PC-3 (cell line): ENCODE measurements around the gene BLACAT1. TPM values are rescaled to one million over a fixed set of nuclear protein-coding genes. Genes with fewer than 3 reads are reported as not detected.

Experiments used
- ATAC-seq: fragments of 200-7000 bp; cut with Tn5 transposase; 2 replicates; pipeline ENCODE4 v1.9.1; 2020; ENCODE audit warnings: mild to moderate bottlenecking, moderate library complexity
- BruUV-seq: library from RNA; stranded (reverse); fragments of 400-500 nt; replicated peaks from 2 replicates; lab custom pipeline; 2021; lab: Mats Ljungman, UMichigan
- CTCF ChIA-PET: fragments of 300-600 bp; sonication (Branson Sonifier 250); formaldehyde crosslinking; loops from one replicate; lab custom pipeline; 2022; ENCODE audit warnings: antibody characterized with exemption; lab: Charles Lee
- POLR2A ChIA-PET: fragments of 300-600 bp; sonication (Branson Sonifier 250); formaldehyde crosslinking; loops from one replicate; lab custom pipeline; 2022; ENCODE audit warnings: antibody characterized with exemption; ENCODE audit not compliant: unreplicated experiment; lab: Charles Lee
- DNase-seq: peaks from one replicate; pipeline ENCODE4 v3.0.0-alpha.2; 2015
- H2AFZ ChIP-seq: fragments of 300-600 bp; sonication (generic); 2 replicates; pipeline ENCODE4 v1.6.0; 2016; ENCODE audit warnings: antibody characterized with exemption, low read length
- H3F3A ChIP-seq: fragments of 300-600 bp; sonication (generic); one replicate; pipeline ENCODE4 v1.6.0; 2017; ENCODE audit warnings: antibody characterized with exemption, low read length, control low read depth, mild to moderate bottlenecking; ENCODE audit not compliant: unreplicated experiment
- H3K27ac ChIP-seq: fragments of 300-600 bp; sonication (generic); 2 replicates; pipeline ENCODE4 v1.5.1; 2016; ENCODE audit warnings: mild to moderate bottlenecking, low read length
- H3K27me3 ChIP-seq: fragments of 300-600 bp; sonication (generic); 2 replicates; pipeline ENCODE4 v1.6.1; 2016; ENCODE audit warnings: low read length, mixed read lengths
- H3K36me3 ChIP-seq: fragments of 300-600 bp; sonication (generic); 2 replicates; pipeline ENCODE4 v1.6.1; 2016; ENCODE audit warnings: low read depth, mixed run types, low read length, mixed read lengths
- H3K4me1 ChIP-seq: fragments of 300-600 bp; sonication (generic); 2 replicates; pipeline ENCODE4 v1.5.1; 2016; ENCODE audit warnings: low read length; ENCODE audit not compliant: insufficient read depth
- H3K4me2 ChIP-seq: fragments of 300-600 bp; sonication (generic); 2 replicates; pipeline ENCODE4 v1.6.0; 2016; ENCODE audit warnings: low read length
- H3K4me3 ChIP-seq: fragments of 300-600 bp; sonication (generic); 2 replicates; pipeline ENCODE4 v1.5.1; 2016; ENCODE audit warnings: mild to moderate bottlenecking, low read length, mixed read lengths
- H3K79me2 ChIP-seq: fragments of 300-600 bp; sonication (generic); 2 replicates; pipeline ENCODE4 v1.6.1; 2017; ENCODE audit warnings: low read length, mixed read lengths
- H3K9ac ChIP-seq: fragments of 300-600 bp; sonication (generic); 2 replicates; pipeline ENCODE4 v1.6.0; 2016; ENCODE audit warnings: mild to moderate bottlenecking, low read length
- H3K9me2 ChIP-seq: fragments of 300-600 bp; sonication (generic); replicated peaks from 2 replicates; pipeline ENCODE4 v1.6.1; 2016; ENCODE audit warnings: mixed run types, low read length, mixed read lengths
- H3K9me3 ChIP-seq: fragments of 300-600 bp; sonication (generic); 2 replicates; pipeline ENCODE4 v1.6.1; 2016; ENCODE audit warnings: low read length, mixed read lengths
- H4K20me1 ChIP-seq: fragments of 300-600 bp; sonication (generic); 2 replicates; pipeline ENCODE4 v1.6.1; 2016; ENCODE audit warnings: low read length, mixed read lengths
- CTCF ChIP-seq: fragments of 300-600 bp; sonication (generic); conservative IDR thresholded peaks from 2 replicates; pipeline ENCODE4 v1.5.1; 2017; ENCODE audit warnings: antibody characterized with exemption, low read depth, mild to moderate bottlenecking, low read length
- EZH2 ChIP-seq: fragments of 300-600 bp; sonication (generic); IDR thresholded peaks from one replicate; pipeline ENCODE4 v1.6.1; 2017; ENCODE audit warnings: antibody characterized with exemption, mild to moderate bottlenecking, low read length; ENCODE audit not compliant: unreplicated experiment
- EZH2phosphoT487 ChIP-seq: fragments of 300-600 bp; sonication (generic); IDR thresholded peaks from 2 replicates; pipeline ENCODE4 v1.6.1; 2018; ENCODE audit warnings: mild to moderate bottlenecking, antibody characterized with exemption, low read length, borderline replicate concordance
- intact Hi-C: fragments of 100-400 bp; cut with micrococcal nuclease; formaldehyde crosslinking; loops from 2 replicates; pipeline ENCODE4 v1.9.0; 2023
- total RNA-seq: library from RNA; depleted of rRNA; stranded (reverse); fragments of >200 nt; gene quantifications from 2 replicates; pipeline ENCODE4 v1.2.3, GENCODE V29; 2014

BLACAT1 gene
- total RNA-seq, 1 experiment from 2014 or later = 1.5 TPM

- Histone ChIP-seq H3K9me3 (no peaks in the 10 kb centered on the region), H3K4me3 (peak within 1 kb of the TSS; percentile 69), H4K20me1 (no peaks in the 10 kb centered on the region), H2AFZ (peak within 1 kb of the TSS; percentile 95), H3K9ac (peak within 1 kb of the TSS; percentile 40), H3K4me2 (peak within 1 kb of the TSS; percentile 90), H3K27ac (no peak within 1 kb of the TSS), H3K36me3 (no peaks in the 10 kb centered on the region), H3K9me2 (no peaks in the 10 kb centered on the region), H3K79me2 (peaks cover 11% of the 10 kb centered on the region), H3K4me1 (peaks cover 17% of the 10 kb centered on the region), H3F3A (no peaks in the 10 kb centered on the region), H3K27me3 (no peaks in the 10 kb centered on the region)
- DNase-seq (peak; percentile 86), ATAC-seq (peak; percentile 69)
- ChIA-PET CTCF (no interaction called here), POLR2A (no interaction called here)
- no TSS peak for BruUV-seq
- TF ChIP-seq CTCF (no peak), EZH2 (no peak), EZH2phosphoT487 (peak; percentile 87)
- intact Hi-C loops = no loop called here
These were observed 48.6 kb upstream of the BLACAT1 start, which contains the start of gene CDK18 for GRCh38 chr1:205504311-205505075. CDK18 (plus strand) TSS chr1:205504669; CDS start chr1:205523168, 18,499 bp downstream.

- Histone ChIP-seq H4K20me1 (no peaks in the 10 kb centered on the region), H2AFZ (no peak overlapping the region), H3F3A (no peaks in the 10 kb centered on the region), H3K4me3 (no peak overlapping the region), H3K9me3 (no peaks in the 10 kb centered on the region), H3K9ac (no peak overlapping the region), H3K27me3 (no peaks in the 10 kb centered on the region), H3K79me2 (peaks cover 11% of the 10 kb centered on the region), H3K27ac (no peak overlapping the region), H3K9me2 (no peaks in the 10 kb centered on the region), H3K36me3 (no peaks in the 10 kb centered on the region), H3K4me2 (no peak overlapping the region), H3K4me1 (peaks cover 17% of the 10 kb centered on the region)
- intact Hi-C loops = no loop called here
- BruUV-seq = no TSS peak
- DNase-seq (no peak), ATAC-seq (no peak)
- CTCF ChIA-PET = no interaction called here
- no peak for TF ChIP-seq EZH2
- no peak for TF ChIP-seq EZH2phosphoT487
- no peak for TF ChIP-seq CTCF
- POLR2A ChIA-PET = no interaction called here
These were observed 47.1 kb upstream of the BLACAT1 start for GRCh38 chr1:205502992-205503391.
